ENCODE measurements around the gene TEX53.
A peak's percentile ranks its signal among the peaks of the same experiment; 100 is the strongest.

TEX53 gene

GRCh38 chr9:114688379-114688778 lies 30.8 kb upstream of the TEX53 start:
- no peak overlapping the region for H3K27ac ChIP-seq
- no peak for TF ChIP-seq ZFX (IDR thresholded peaks at IDR 0.05)
- no peak for TF ChIP-seq CTCF (conservative IDR thresholded peaks at IDR 0.05)

- H3K27ac ChIP-seq, result no peak overlapping the region
- TF ChIP-seq CTCF (conservative IDR thresholded peaks at IDR 0.05), result no peak
- no peak for TF ChIP-seq ZFX (IDR thresholded peaks at IDR 0.05)
Observed at GRCh38 chr9:114687034-114687433, 29.4 kb upstream of the TEX53 start.

GRCh38 chr9:114685951-114686350 lies 28.3 kb upstream of the TEX53 start:
- TF ChIP-seq CTCF (conservative IDR thresholded peaks at IDR 0.05), result no peak
- no peak for TF ChIP-seq ZFX (IDR thresholded peaks at IDR 0.05)
- H3K27ac ChIP-seq, result no peak overlapping the region

GRCh38 chr9:114684036-114684435 lies 26.4 kb upstream of the TEX53 start:
- H3K27ac ChIP-seq, result no peak overlapping the region
- TF ChIP-seq CTCF (conservative IDR thresholded peaks at IDR 0.05) (no peak), ZFX (IDR thresholded peaks at IDR 0.05) (no peak)

- H3K27ac ChIP-seq, result no peak overlapping the region
- no peak for TF ChIP-seq CTCF (conservative IDR thresholded peaks at IDR 0.05)
- TF ChIP-seq ZFX (IDR thresholded peaks at IDR 0.05), result no peak
Observed at GRCh38 chr9:114682846-114683245, 25.2 kb upstream of the TEX53 start.

- no peak for TF ChIP-seq ZFX (IDR thresholded peaks at IDR 0.05)
- peak; percentile 92 for TF ChIP-seq CTCF (conservative IDR thresholded peaks at IDR 0.05)
- no peak within 1 kb of the TSS for H3K27ac ChIP-seq
Observed at GRCh38 chr9:114681594-114682332, 24.2 kb upstream of the TEX53 start, which contains the start of gene TEX48. TSS of gene TEX48 (minus strand) at chr9:114682192. CDS start at chr9:114671723, 10,469 bp downstream.

- H3K27ac ChIP-seq, result no peak overlapping the region
- TF ChIP-seq ZFX (IDR thresholded peaks at IDR 0.05) (no peak), CTCF (conservative IDR thresholded peaks at IDR 0.05) (no peak)
Observed at GRCh38 chr9:114680259-114681001, 22.8 kb upstream of the TEX53 start.

Measured in C4-2B (cell line).